ENCODE measurements around the gene NOP9. TPM values are rescaled to one million over a fixed set of nuclear protein-coding genes. Genes with fewer than 3 reads are reported as not detected.

Gene NOP9
- total and polyA plus RNA-seq, 2 donors = 7.9 to 14.9 TPM

Other genes with a start within 250 kb of the NOP9 start
Only the 30 nearest of the 34 such genes appear.
- gene DCAF11, start 185.1 kb upstream of the NOP9 start, total RNA-seq = 66.7 TPM
- gene DCAF11, start 185.1 kb upstream of the NOP9 start, polyA plus RNA-seq = 36.6 TPM
- gene NRL, start 184.9 kb upstream of the NOP9 start, total RNA-seq = 3.4 TPM
- gene NRL, start 184.9 kb upstream of the NOP9 start, polyA plus RNA-seq = 4.7 TPM
- 0.80 TPM for gene FITM1, start 169.2 kb upstream of the NOP9 start, total RNA-seq
- 3.5 TPM for gene FITM1, start 169.2 kb upstream of the NOP9 start, polyA plus RNA-seq
- gene PSME1, start 163.7 kb upstream of the NOP9 start, total RNA-seq = 280 TPM
- gene PSME1, start 163.7 kb upstream of the NOP9 start, polyA plus RNA-seq = 255 TPM
- gene EMC9, start 158.3 kb upstream of the NOP9 start, total RNA-seq = 26.8 TPM
- gene EMC9, start 158.3 kb upstream of the NOP9 start, polyA plus RNA-seq = 40.8 TPM
- gene PSME2, start 153.2 kb upstream of the NOP9 start, total RNA-seq = 387 TPM
- gene PSME2, start 153.2 kb upstream of the NOP9 start, polyA plus RNA-seq = 420 TPM
- 44.9 TPM for gene RNF31, start 152.4 kb upstream of the NOP9 start, total RNA-seq
- gene RNF31, start 152.4 kb upstream of the NOP9 start, polyA plus RNA-seq = 105 TPM
- 117 TPM for gene IRF9, start 138.6 kb upstream of the NOP9 start, total RNA-seq
- 167 TPM for gene IRF9, start 138.6 kb upstream of the NOP9 start, polyA plus RNA-seq
- 17.7 TPM for gene REC8, start 127.8 kb upstream of the NOP9 start, total RNA-seq
- gene REC8, start 127.8 kb upstream of the NOP9 start, polyA plus RNA-seq = 47.8 TPM
- gene IPO4, start 111.0 kb upstream of the NOP9 start, total RNA-seq = 19.3 TPM
- 12.1 TPM for gene IPO4, start 111.0 kb upstream of the NOP9 start, polyA plus RNA-seq
- 18.2 TPM for gene TM9SF1, start 104.4 kb upstream of the NOP9 start, total RNA-seq
- 12.5 TPM for gene TM9SF1, start 104.4 kb upstream of the NOP9 start, polyA plus RNA-seq
- not detected for gene TSSK4, start 94.2 kb upstream of the NOP9 start, total RNA-seq
- gene TSSK4, start 94.2 kb upstream of the NOP9 start, polyA plus RNA-seq = 0.02 TPM
- gene CHMP4A, start 86.4 kb upstream of the NOP9 start, total RNA-seq = 76.9 TPM
- gene CHMP4A, start 86.4 kb upstream of the NOP9 start, polyA plus RNA-seq = 151 TPM
- gene MDP1, start 83.8 kb upstream of the NOP9 start, total RNA-seq = 47.9 TPM
- gene MDP1, start 83.8 kb upstream of the NOP9 start, polyA plus RNA-seq = 48.8 TPM
- 259 TPM for gene NEDD8, start 67.5 kb upstream of the NOP9 start, total RNA-seq
- gene NEDD8, start 67.5 kb upstream of the NOP9 start, polyA plus RNA-seq = 214 TPM
- gene GMPR2, start 66.9 kb upstream of the NOP9 start, total RNA-seq = 67.0 TPM
- gene GMPR2, start 66.9 kb upstream of the NOP9 start, polyA plus RNA-seq = 53.6 TPM
- 68.8 TPM for gene TINF2, start 57.2 kb upstream of the NOP9 start, total RNA-seq
- 81.6 TPM for gene TINF2, start 57.2 kb upstream of the NOP9 start, polyA plus RNA-seq
- gene TGM1, start 36.7 kb upstream of the NOP9 start, total RNA-seq = 1.5 TPM
- 41.0 TPM for gene TGM1, start 36.7 kb upstream of the NOP9 start, polyA plus RNA-seq
- 14.8 TPM for gene RABGGTA, start 28.3 kb upstream of the NOP9 start, total RNA-seq
- 40.4 TPM for gene RABGGTA, start 28.3 kb upstream of the NOP9 start, polyA plus RNA-seq
- gene DHRS1, start 70 bp upstream of the NOP9 start, total RNA-seq = 10.2 TPM
- 59.6 TPM for gene DHRS1, start 70 bp upstream of the NOP9 start, polyA plus RNA-seq
- 8.1 TPM for gene CIDEB, start 8.1 kb downstream of the NOP9 start, total RNA-seq
- gene CIDEB, start 8.1 kb downstream of the NOP9 start, polyA plus RNA-seq = 13.4 TPM
- gene LTB4R2, start 10.3 kb downstream of the NOP9 start, total RNA-seq = 5.5 TPM
- 6.5 TPM for gene LTB4R2, start 10.3 kb downstream of the NOP9 start, polyA plus RNA-seq
- 4.4 TPM for gene LTB4R, start 11.7 kb downstream of the NOP9 start, total RNA-seq
- 73.3 TPM for gene LTB4R, start 11.7 kb downstream of the NOP9 start, polyA plus RNA-seq
- 1.9 TPM for gene ADCY4, start 35.2 kb downstream of the NOP9 start, total RNA-seq
- 17.6 TPM for gene ADCY4, start 35.2 kb downstream of the NOP9 start, polyA plus RNA-seq
- gene RIPK3, start 40.1 kb downstream of the NOP9 start, total RNA-seq = 10.9 TPM
- 15.2 TPM for gene RIPK3, start 40.1 kb downstream of the NOP9 start, polyA plus RNA-seq
- 16.6 TPM for gene NFATC4, start 68.3 kb downstream of the NOP9 start, total RNA-seq
- gene NFATC4, start 68.3 kb downstream of the NOP9 start, polyA plus RNA-seq = 79.8 TPM
- gene NYNRIN, start 99.2 kb downstream of the NOP9 start, total RNA-seq = 3.1 TPM
- 4.3 TPM for gene NYNRIN, start 99.2 kb downstream of the NOP9 start, polyA plus RNA-seq
- 2.8 TPM for gene CBLN3, start 129.8 kb downstream of the NOP9 start, total RNA-seq
- gene CBLN3, start 129.8 kb downstream of the NOP9 start, polyA plus RNA-seq = 9.5 TPM
- gene KHNYN, start 130.1 kb downstream of the NOP9 start, total RNA-seq = 35.3 TPM
- 28.9 TPM for gene KHNYN, start 130.1 kb downstream of the NOP9 start, polyA plus RNA-seq
- 34.9 TPM for gene SDR39U1, start 142.9 kb downstream of the NOP9 start, total RNA-seq
- 148 TPM for gene SDR39U1, start 142.9 kb downstream of the NOP9 start, polyA plus RNA-seq